ENCODE results near the gene ALDH3B1.

Gene ALDH3B1

GRCh38 chr11:68008381-68009337 lies 1.5 kb upstream of the ALDH3B1 start:
- Histone ChIP-seq H3K9ac (ENCODE audit: low read length in 2 of 2) (no peak overlapping the region), H3K9me3 (ENCODE audit: control insufficient read depth in 2 of 2, low read length in 2 of 2) (no peaks in the 10 kb centered on the region), H3K36me3 (ENCODE audit: control insufficient read depth in 2 of 2, insufficient read depth in 2 of 2, low read length in 2 of 2) (no peaks in the 10 kb centered on the region), H3K27ac (ENCODE audit: low read length) (no peak overlapping the region), H3K4me1 (ENCODE audit: control insufficient read depth, insufficient read depth, low read length) (peaks cover 32% of the 10 kb centered on the region), H3K4me3 (ENCODE audit: low read length in 2 of 2) (no peak overlapping the region), H3K27me3 (ENCODE audit: control insufficient read depth in 1 of 2, insufficient read depth in 2 of 2, low read length in 2 of 2) (peaks cover 0 to 10% of the 10 kb centered on the region in 2 donors)

GRCh38 chr11:68009391-68010089 lies 587 bp upstream of the ALDH3B1 start:
- Histone ChIP-seq H3K36me3 (ENCODE audit: control insufficient read depth in 2 of 2, insufficient read depth in 2 of 2, low read length in 2 of 2) (no peaks in the 10 kb centered on the region), H3K27ac (ENCODE audit: low read length) (peak overlapping the region; percentile 74), H3K4me3 (ENCODE audit: low read length in 2 of 2) (peak overlapping the region in 1 of 2 donors; percentile 68), H3K27me3 (ENCODE audit: control insufficient read depth in 1 of 2, insufficient read depth in 2 of 2, low read length in 2 of 2) (peaks cover 0 to 5% of the 10 kb centered on the region in 2 donors), H3K9me3 (ENCODE audit: control insufficient read depth in 2 of 2, low read length in 2 of 2) (no peaks in the 10 kb centered on the region), H3K4me1 (ENCODE audit: control insufficient read depth, insufficient read depth, low read length) (peaks cover 33% of the 10 kb centered on the region), H3K9ac (ENCODE audit: low read length in 2 of 2) (peak overlapping the region in 1 of 2 donors; percentile 21)

GRCh38 chr11:68011051-68011943 lies 1.2 kb downstream of the ALDH3B1 start:
- Histone ChIP-seq H3K4me3 (ENCODE audit: low read length in 2 of 2) (peak overlapping the region in 1 of 2 donors; percentile 68), H3K27me3 (ENCODE audit: control insufficient read depth in 1 of 2, insufficient read depth in 2 of 2, low read length in 2 of 2) (no peaks in the 10 kb centered on the region), H3K9ac (ENCODE audit: low read length in 2 of 2) (peak overlapping the region; percentile 28 to 58), H3K9me3 (ENCODE audit: control insufficient read depth in 2 of 2, low read length in 2 of 2) (no peaks in the 10 kb centered on the region), H3K36me3 (ENCODE audit: control insufficient read depth in 2 of 2, insufficient read depth in 2 of 2, low read length in 2 of 2) (no peaks in the 10 kb centered on the region), H3K27ac (ENCODE audit: low read length) (peak overlapping the region; percentile 74), H3K4me1 (ENCODE audit: control insufficient read depth, insufficient read depth, low read length) (peaks cover 36% of the 10 kb centered on the region)

- no peaks in the 10 kb centered on the region for H3K36me3 ChIP-seq (ENCODE audit: control insufficient read depth in 2 of 2, insufficient read depth in 2 of 2, low read length in 2 of 2)
- H3K27ac ChIP-seq (ENCODE audit: low read length): no peak overlapping the region
- H3K27me3 ChIP-seq (ENCODE audit: control insufficient read depth in 1 of 2, insufficient read depth in 2 of 2, low read length in 2 of 2): no peaks in the 10 kb centered on the region
- no peaks in the 10 kb centered on the region for H3K9me3 ChIP-seq (ENCODE audit: control insufficient read depth in 2 of 2, low read length in 2 of 2)
- no peak overlapping the region for H3K9ac ChIP-seq (ENCODE audit: low read length in 2 of 2)
- peaks cover 36% of the 10 kb centered on the region for H3K4me1 ChIP-seq (ENCODE audit: control insufficient read depth, insufficient read depth, low read length)
- no peak overlapping the region for H3K4me3 ChIP-seq (ENCODE audit: low read length in 2 of 2)
Measured at GRCh38 chr11:68012044-68012842, 2.1 kb downstream of the ALDH3B1 start.

- Histone ChIP-seq H3K4me1 (ENCODE audit: control insufficient read depth, insufficient read depth, low read length) (peaks cover 36% of the 10 kb centered on the region), H3K27me3 (ENCODE audit: control insufficient read depth in 1 of 2, insufficient read depth in 2 of 2, low read length in 2 of 2) (no peaks in the 10 kb centered on the region), H3K9ac (ENCODE audit: low read length in 2 of 2) (no peak overlapping the region), H3K27ac (ENCODE audit: low read length) (no peak overlapping the region), H3K36me3 (ENCODE audit: control insufficient read depth in 2 of 2, insufficient read depth in 2 of 2, low read length in 2 of 2) (no peaks in the 10 kb centered on the region), H3K4me3 (ENCODE audit: low read length in 2 of 2) (no peak overlapping the region), H3K9me3 (ENCODE audit: control insufficient read depth in 2 of 2, low read length in 2 of 2) (no peaks in the 10 kb centered on the region)
Measured at GRCh38 chr11:68012843-68013610, 2.9 kb downstream of the ALDH3B1 start.

GRCh38 chr11:68013611-68014156 lies 3.6 kb downstream of the ALDH3B1 start:
- Histone ChIP-seq H3K9ac (ENCODE audit: low read length in 2 of 2) (no peak overlapping the region), H3K36me3 (ENCODE audit: control insufficient read depth in 2 of 2, insufficient read depth in 2 of 2, low read length in 2 of 2) (no peaks in the 10 kb centered on the region), H3K27ac (ENCODE audit: low read length) (no peak overlapping the region), H3K4me1 (ENCODE audit: control insufficient read depth, insufficient read depth, low read length) (peaks cover 35% of the 10 kb centered on the region), H3K27me3 (ENCODE audit: control insufficient read depth in 1 of 2, insufficient read depth in 2 of 2, low read length in 2 of 2) (no peaks in the 10 kb centered on the region), H3K9me3 (ENCODE audit: control insufficient read depth in 2 of 2, low read length in 2 of 2) (no peaks in the 10 kb centered on the region), H3K4me3 (ENCODE audit: low read length in 2 of 2) (no peak overlapping the region)

- no peaks in the 10 kb centered on the region for H3K36me3 ChIP-seq (ENCODE audit: control insufficient read depth in 2 of 2, insufficient read depth in 2 of 2, low read length in 2 of 2)
- peak overlapping the region in 1 of 2 donors; percentile 36 for H3K9ac ChIP-seq (ENCODE audit: low read length in 2 of 2)
- H3K27me3 ChIP-seq (ENCODE audit: control insufficient read depth in 1 of 2, insufficient read depth in 2 of 2, low read length in 2 of 2): no peaks in the 10 kb centered on the region
- no peaks in the 10 kb centered on the region for H3K9me3 ChIP-seq (ENCODE audit: control insufficient read depth in 2 of 2, low read length in 2 of 2)
- no peak overlapping the region for H3K4me3 ChIP-seq (ENCODE audit: low read length in 2 of 2)
- peaks cover 31% of the 10 kb centered on the region for H3K4me1 ChIP-seq (ENCODE audit: control insufficient read depth, insufficient read depth, low read length)
- no peak overlapping the region for H3K27ac ChIP-seq (ENCODE audit: low read length)
Measured at GRCh38 chr11:68014157-68014946, 4.2 kb downstream of the ALDH3B1 start.

- H3K9ac ChIP-seq (ENCODE audit: low read length in 2 of 2): no peak overlapping the region
- H3K4me1 ChIP-seq (ENCODE audit: control insufficient read depth, insufficient read depth, low read length): peaks cover 28% of the 10 kb centered on the region
- no peak overlapping the region for H3K4me3 ChIP-seq (ENCODE audit: low read length in 2 of 2)
- no peaks in the 10 kb centered on the region for H3K9me3 ChIP-seq (ENCODE audit: control insufficient read depth in 2 of 2, low read length in 2 of 2)
- H3K36me3 ChIP-seq (ENCODE audit: control insufficient read depth in 2 of 2, insufficient read depth in 2 of 2, low read length in 2 of 2): no peaks in the 10 kb centered on the region
- no peaks in the 10 kb centered on the region for H3K27me3 ChIP-seq (ENCODE audit: control insufficient read depth in 1 of 2, insufficient read depth in 2 of 2, low read length in 2 of 2)
- H3K27ac ChIP-seq (ENCODE audit: low read length): no peak overlapping the region
Measured at GRCh38 chr11:68014947-68015447, 4.9 kb downstream of the ALDH3B1 start.
